ENCODE measurements around the gene PTGDR.

PTGDR gene

DNA sequence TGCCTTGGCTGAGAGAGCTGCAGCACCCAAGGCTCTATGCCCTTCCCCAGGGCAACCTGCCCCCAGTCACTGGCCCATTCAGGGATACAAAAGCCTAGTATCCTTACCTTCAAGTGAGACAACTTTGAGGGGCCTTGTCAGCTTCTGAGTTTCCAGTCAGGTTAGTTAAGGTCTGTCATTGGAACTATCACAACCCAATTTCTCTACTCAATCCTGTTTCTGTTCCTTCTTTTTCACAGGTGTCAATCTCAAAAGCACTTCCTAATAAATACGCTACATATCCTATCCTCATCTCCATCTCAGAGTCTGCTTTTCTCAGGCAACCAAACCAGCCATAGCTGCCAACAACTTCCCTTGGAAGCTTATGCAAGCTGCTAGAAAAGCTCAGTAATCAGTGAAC, 4.9 kb upstream of the PTGDR start:
- no peak overlapping the region for H2AK5ac ChIP-seq (ENCODE audit: low read length, severe bottlenecking)
- no peaks in the 10 kb centered on the region for H3K9me3 ChIP-seq (ENCODE audit: control insufficient read depth, low read length)
- peaks cover 10 to 40% of the 10 kb centered on the region in 2 experiments for H3K27me3 ChIP-seq (ENCODE audit: control insufficient read depth in 1 of 2, insufficient read depth in 1 of 2, low read length in 2 of 2)
- no peaks in the 10 kb centered on the region for H3K36me3 ChIP-seq (ENCODE audit: control insufficient read depth in 1 of 2, insufficient read depth in 2 of 2, low read depth in 1 of 2, low read length in 2 of 2)
- no peak overlapping the region for H3K23ac ChIP-seq (ENCODE audit: low read length in 2 of 2)
- no peaks in the 10 kb centered on the region for H3K79me1 ChIP-seq (replicated peaks; ENCODE audit: low read length, poor library complexity, severe bottlenecking)
- H3K14ac ChIP-seq (ENCODE audit: low read length in 2 of 2): peak overlapping the region in 1 of 2 experiments; percentile 9
- no peak overlapping the region for H2AFZ ChIP-seq (ENCODE audit: low read depth, low read length)
- H3K27ac ChIP-seq (ENCODE audit: low read length, poor library complexity, severe bottlenecking): no peak overlapping the region
- H3K4ac ChIP-seq (ENCODE audit: low read depth in 1 of 2, low read length in 2 of 2): no peak overlapping the region
- no peak overlapping the region for H3K4me2 ChIP-seq (ENCODE audit: low read length, poor library complexity, severe bottlenecking)
- no peak overlapping the region for H3K9ac ChIP-seq (ENCODE audit: low read length)
- H2BK120ac ChIP-seq (ENCODE audit: low read depth, low read length): no peak overlapping the region
- no peak overlapping the region for H2BK12ac ChIP-seq (ENCODE audit: low read length in 2 of 2)
- H4K91ac ChIP-seq (ENCODE audit: low read length): no peak overlapping the region
- H2BK15ac ChIP-seq (ENCODE audit: low read depth, poor library complexity, severe bottlenecking): no peak overlapping the region
- H3K18ac ChIP-seq (ENCODE audit: low read depth in 1 of 2, low read length in 2 of 2): no peak overlapping the region
- H2BK5ac ChIP-seq (ENCODE audit: low read depth, low read length, poor library complexity, severe bottlenecking): no peak overlapping the region
- no peak overlapping the region for H3K4me3 ChIP-seq (ENCODE audit: insufficient read depth in 1 of 2, low read depth in 1 of 2, low read length in 2 of 2)
- H3K4me1 ChIP-seq (ENCODE audit: control insufficient read depth, insufficient read depth, low read depth, low read length): peaks cover 4% of the 10 kb centered on the region
- WGBS: 93% methylated on average over 1 of the region's 1 CpG
- no peak overlapping the region for H4K8ac ChIP-seq (ENCODE audit: low read length)
- DNase-seq: no peak

DNA sequence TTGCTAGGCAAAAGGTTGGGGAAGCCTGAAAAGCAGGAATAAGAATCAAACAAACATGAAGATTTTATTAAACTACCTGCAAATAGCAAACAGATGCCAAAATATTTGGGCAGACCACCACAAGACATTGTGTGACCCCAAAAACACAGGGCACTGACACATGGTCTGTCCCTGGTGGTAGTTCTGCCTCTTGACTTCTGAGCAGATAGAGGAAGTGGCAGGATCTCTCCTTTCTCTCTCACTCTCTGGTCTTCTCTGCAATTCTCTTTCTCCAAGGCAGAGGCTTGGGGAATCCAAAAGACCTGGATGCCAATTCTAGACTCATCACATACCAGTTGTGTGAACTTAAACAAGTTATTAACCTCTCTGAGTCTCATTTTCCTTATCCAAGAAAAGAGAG, 4.3 kb upstream of the PTGDR start:
- H3K23ac ChIP-seq (ENCODE audit: low read length in 2 of 2): no peak overlapping the region
- no peak overlapping the region for H4K91ac ChIP-seq (ENCODE audit: low read length)
- no peak overlapping the region for H2BK120ac ChIP-seq (ENCODE audit: low read depth, low read length)
- H3K9ac ChIP-seq (ENCODE audit: low read length): no peak overlapping the region
- no peak overlapping the region for H2BK12ac ChIP-seq (ENCODE audit: low read length in 2 of 2)
- H3K4ac ChIP-seq (ENCODE audit: low read depth in 1 of 2, low read length in 2 of 2): no peak overlapping the region
- no peak overlapping the region for H3K27ac ChIP-seq (ENCODE audit: low read length, poor library complexity, severe bottlenecking)
- H2BK15ac ChIP-seq (ENCODE audit: low read depth, poor library complexity, severe bottlenecking): no peak overlapping the region
- no peak overlapping the region for H3K4me2 ChIP-seq (ENCODE audit: low read length, poor library complexity, severe bottlenecking)
- H2AFZ ChIP-seq (ENCODE audit: low read depth, low read length): no peak overlapping the region
- no peaks in the 10 kb centered on the region for H3K79me1 ChIP-seq (replicated peaks; ENCODE audit: low read length, poor library complexity, severe bottlenecking)
- no peak overlapping the region for H2AK5ac ChIP-seq (ENCODE audit: low read length, severe bottlenecking)
- H3K36me3 ChIP-seq (ENCODE audit: control insufficient read depth in 1 of 2, insufficient read depth in 2 of 2, low read depth in 1 of 2, low read length in 2 of 2): no peaks in the 10 kb centered on the region
- no peaks in the 10 kb centered on the region for H3K9me3 ChIP-seq (ENCODE audit: control insufficient read depth, low read length)
- no peak overlapping the region for H3K18ac ChIP-seq (ENCODE audit: low read depth in 1 of 2, low read length in 2 of 2)
- no peak overlapping the region for H4K8ac ChIP-seq (ENCODE audit: low read length)
- DNase-seq: no peak
- H3K14ac ChIP-seq (ENCODE audit: low read length in 2 of 2): no peak overlapping the region
- H2BK5ac ChIP-seq (ENCODE audit: low read depth, low read length, poor library complexity, severe bottlenecking): no peak overlapping the region
- H3K4me1 ChIP-seq (ENCODE audit: control insufficient read depth, insufficient read depth, low read depth, low read length): peaks cover 9% of the 10 kb centered on the region
- no peak overlapping the region for H3K4me3 ChIP-seq (ENCODE audit: insufficient read depth in 1 of 2, low read depth in 1 of 2, low read length in 2 of 2)
- H3K27me3 ChIP-seq (ENCODE audit: control insufficient read depth in 1 of 2, insufficient read depth in 1 of 2, low read length in 2 of 2): peaks cover 13 to 45% of the 10 kb centered on the region in 2 experiments

DNA sequence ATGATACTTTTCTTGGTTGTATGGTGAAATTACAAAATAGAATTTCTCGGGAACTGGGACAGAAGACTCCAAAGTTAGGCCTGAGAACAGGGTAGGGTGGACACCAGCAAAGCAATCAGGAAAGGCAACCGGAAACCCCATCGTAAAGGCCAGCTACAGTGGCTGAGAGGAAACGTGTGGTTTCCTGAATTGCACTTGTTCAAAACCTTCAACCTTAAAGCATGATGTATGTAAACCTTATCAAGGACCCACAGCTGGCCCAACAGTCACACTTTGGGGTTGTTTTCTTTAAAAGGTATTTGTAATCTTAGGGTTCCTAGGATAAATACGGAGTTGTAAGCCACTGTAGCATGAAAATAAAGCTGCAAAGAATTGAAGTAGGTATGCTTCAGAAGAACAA, 2.2 kb upstream of the PTGDR start:
- H4K91ac ChIP-seq (ENCODE audit: low read length): no peak overlapping the region
- no peak for DNase-seq
- H2AK5ac ChIP-seq (ENCODE audit: low read length, severe bottlenecking): no peak overlapping the region
- H3K4ac ChIP-seq (ENCODE audit: low read depth in 1 of 2, low read length in 2 of 2): no peak overlapping the region
- H4K8ac ChIP-seq (ENCODE audit: low read length): no peak overlapping the region
- H3K9me3 ChIP-seq (ENCODE audit: control insufficient read depth, low read length): no peaks in the 10 kb centered on the region
- no peaks in the 10 kb centered on the region for H3K79me1 ChIP-seq (replicated peaks; ENCODE audit: low read length, poor library complexity, severe bottlenecking)
- 78% methylated on average over 5 of the region's 5 CpGs for WGBS
- H2BK5ac ChIP-seq (ENCODE audit: low read depth, low read length, poor library complexity, severe bottlenecking): no peak overlapping the region
- peaks cover 14% of the 10 kb centered on the region for H3K4me1 ChIP-seq (ENCODE audit: control insufficient read depth, insufficient read depth, low read depth, low read length)
- no peak overlapping the region for H3K4me3 ChIP-seq (ENCODE audit: insufficient read depth in 1 of 2, low read depth in 1 of 2, low read length in 2 of 2)
- H2BK12ac ChIP-seq (ENCODE audit: low read length in 2 of 2): no peak overlapping the region
- H3K23ac ChIP-seq (ENCODE audit: low read length in 2 of 2): no peak overlapping the region
- no peaks in the 10 kb centered on the region for H3K36me3 ChIP-seq (ENCODE audit: control insufficient read depth in 1 of 2, insufficient read depth in 2 of 2, low read depth in 1 of 2, low read length in 2 of 2)
- no peak overlapping the region for H3K27ac ChIP-seq (ENCODE audit: low read length, poor library complexity, severe bottlenecking)
- H3K4me2 ChIP-seq (ENCODE audit: low read length, poor library complexity, severe bottlenecking): no peak overlapping the region
- no peak overlapping the region for H2AFZ ChIP-seq (ENCODE audit: low read depth, low read length)
- H2BK15ac ChIP-seq (ENCODE audit: low read depth, poor library complexity, severe bottlenecking): no peak overlapping the region
- H3K14ac ChIP-seq (ENCODE audit: low read length in 2 of 2): no peak overlapping the region
- no peak overlapping the region for H3K18ac ChIP-seq (ENCODE audit: low read depth in 1 of 2, low read length in 2 of 2)
- no peak overlapping the region for H3K9ac ChIP-seq (ENCODE audit: low read length)
- H2BK120ac ChIP-seq (ENCODE audit: low read depth, low read length): no peak overlapping the region
- H3K27me3 ChIP-seq (ENCODE audit: control insufficient read depth in 1 of 2, insufficient read depth in 1 of 2, low read length in 2 of 2): peaks cover 25 to 56% of the 10 kb centered on the region in 2 experiments

DNA sequence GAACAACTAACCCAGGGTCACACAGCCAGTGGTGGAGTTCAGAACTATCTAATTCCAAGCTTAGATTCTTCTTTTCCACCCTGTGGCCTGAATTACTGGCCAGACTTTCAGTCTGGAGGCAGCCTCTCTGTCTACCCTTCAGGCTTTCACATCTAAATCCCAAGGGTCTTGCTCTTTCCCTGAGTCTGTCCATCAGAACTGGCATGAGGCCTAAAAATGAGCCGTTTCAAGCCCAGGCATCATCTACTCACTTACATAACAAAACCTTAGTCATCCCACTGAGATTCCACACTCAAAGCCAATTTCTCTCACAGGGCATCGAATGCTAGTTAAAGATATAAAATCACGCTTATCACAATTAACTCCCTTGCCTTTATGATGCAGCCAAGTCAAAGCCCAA, 1.3 kb upstream of the PTGDR start:
- no peak for DNase-seq

More for the DNA sequence above, 1.3 kb upstream of the PTGDR start:
- Histone ChIP-seq H3K4me1 (ENCODE audit: control insufficient read depth, insufficient read depth, low read depth, low read length) (peaks cover 14% of the 10 kb centered on the region), H3K4me3 (ENCODE audit: insufficient read depth in 1 of 2, low read depth in 1 of 2, low read length in 2 of 2) (no peak overlapping the region), H2BK15ac (ENCODE audit: low read depth, poor library complexity, severe bottlenecking) (no peak overlapping the region), H3K9me3 (ENCODE audit: control insufficient read depth, low read length) (no peaks in the 10 kb centered on the region), H3K9ac (ENCODE audit: low read length) (no peak overlapping the region), H3K79me1 (replicated peaks; ENCODE audit: low read length, poor library complexity, severe bottlenecking) (no peaks in the 10 kb centered on the region), H3K14ac (ENCODE audit: low read length in 2 of 2) (no peak overlapping the region), H4K8ac (ENCODE audit: low read length) (no peak overlapping the region), H2AFZ (ENCODE audit: low read depth, low read length) (no peak overlapping the region), H2AK5ac (ENCODE audit: low read length, severe bottlenecking) (no peak overlapping the region), H3K27me3 (ENCODE audit: control insufficient read depth in 1 of 2, insufficient read depth in 1 of 2, low read length in 2 of 2) (peaks cover 32 to 56% of the 10 kb centered on the region in 2 experiments), H2BK5ac (ENCODE audit: low read depth, low read length, poor library complexity, severe bottlenecking) (no peak overlapping the region), H3K36me3 (ENCODE audit: control insufficient read depth in 1 of 2, insufficient read depth in 2 of 2, low read depth in 1 of 2, low read length in 2 of 2) (no peaks in the 10 kb centered on the region), H3K4ac (ENCODE audit: low read depth in 1 of 2, low read length in 2 of 2) (no peak overlapping the region), H3K23ac (ENCODE audit: low read length in 2 of 2) (no peak overlapping the region), H2BK120ac (ENCODE audit: low read depth, low read length) (no peak overlapping the region), H3K27ac (ENCODE audit: low read length, poor library complexity, severe bottlenecking) (no peak overlapping the region), H3K18ac (ENCODE audit: low read depth in 1 of 2, low read length in 2 of 2) (no peak overlapping the region), H4K91ac (ENCODE audit: low read length) (no peak overlapping the region), H3K4me2 (ENCODE audit: low read length, poor library complexity, severe bottlenecking) (no peak overlapping the region), H2BK12ac (ENCODE audit: low read length in 2 of 2) (no peak overlapping the region)
- 79% methylated on average over 3 of the region's 3 CpGs for WGBS
